22Rv1 (cell line): Measurements from ENCODE around the gene PITPNM3.
A peak's percentile ranks its signal among the peaks of the same experiment; 100 is the strongest.

Experiments used
- H3K27ac ChIP-seq: fragments of 450-650 bp; 2 replicates; pipeline ENCODE4 v1.5.1; 2017
- CTCF ChIP-seq: fragments of 450-650 bp; IDR thresholded peaks from 2 replicates; pipeline ENCODE4 v1.5.1; 2017; ENCODE audit warnings: mild to moderate bottlenecking
- ZFX ChIP-seq: fragments of 450-650 bp; IDR thresholded peaks from 2 replicates; pipeline ENCODE4 v1.6.1; 2017; ENCODE audit warnings: antibody characterized with exemption, borderline replicate concordance

PITPNM3 gene

GRCh38 chr17:6476810-6477179 lies 79.6 kb downstream of the PITPNM3 start:
- TF ChIP-seq ZFX (no peak), CTCF (no peak)
- no peak overlapping the region for H3K27ac ChIP-seq

- no peak for TF ChIP-seq ZFX
- no peak for TF ChIP-seq CTCF
- no peak overlapping the region for H3K27ac ChIP-seq
These were observed 80.1 kb downstream of the PITPNM3 start for GRCh38 chr17:6476076-6476809.

- TF ChIP-seq CTCF (no peak), ZFX (no peak)
- no peak overlapping the region for H3K27ac ChIP-seq
These were observed 80.9 kb downstream of the PITPNM3 start for GRCh38 chr17:6475411-6475810.

GRCh38 chr17:6474906-6475305 lies 81.4 kb downstream of the PITPNM3 start:
- no peak overlapping the region for H3K27ac ChIP-seq
- TF ChIP-seq CTCF (no peak), ZFX (no peak)

- no peak overlapping the region for H3K27ac ChIP-seq
- no peak for TF ChIP-seq CTCF
- no peak for TF ChIP-seq ZFX
These were observed 82.0 kb downstream of the PITPNM3 start for GRCh38 chr17:6474376-6474775.

- H3K27ac ChIP-seq = no peak overlapping the region
- peak; percentile 96 for TF ChIP-seq CTCF
- TF ChIP-seq ZFX = no peak
These were observed 83.1 kb downstream of the PITPNM3 start for GRCh38 chr17:6473128-6473767.

- H3K27ac ChIP-seq = no peak overlapping the region
These were observed 83.8 kb downstream of the PITPNM3 start for GRCh38 chr17:6472517-6472916.

More at GRCh38 chr17:6472517-6472916, 83.8 kb downstream of the PITPNM3 start:
- TF ChIP-seq CTCF (no peak), ZFX (no peak)
